Karpas-422 (cell line): ENCODE measurements around the gene HERC2. TPM values are rescaled to one million over a fixed set of nuclear protein-coding genes. Genes with fewer than 3 reads are reported as not detected.
"Not testable (repeated sequence)": the region's sequence is repeated elsewhere in the genome, so short reads cannot be mapped to it uniquely, and the experiment has no call there.

Source experiments
- DNase-seq: peaks from one replicate; pipeline ENCODE4 v3.0.0-alpha.2; 2015
- H2AFZ ChIP-seq: fragments of 200-600 bp; sonication (generic); 2 replicates; pipeline ENCODE4 v1.6.1; 2014; ENCODE audit warnings: antibody characterized with exemption, low read length, mixed read lengths
- H3K27ac ChIP-seq: fragments of 200-600 bp; sonication (generic); 2 replicates; pipeline ENCODE4 v1.5.1; 2014; ENCODE audit warnings: mild to moderate bottlenecking, low read length, moderate library complexity
- H3K27me3 ChIP-seq: fragments of 200-600 bp; sonication (generic); 2 replicates; pipeline ENCODE4 v1.6.1; 2014; ENCODE audit warnings: low read length, mixed read lengths
- H3K36me3 ChIP-seq: fragments of 200-600 bp; sonication (generic); 2 replicates; pipeline ENCODE4 v1.6.1; 2014; ENCODE audit warnings: low read length, mixed read lengths; ENCODE audit not compliant: insufficient read depth
- H3K4me1 ChIP-seq: fragments of 200-600 bp; sonication (generic); 2 replicates; pipeline ENCODE4 v1.6.1; 2014; ENCODE audit warnings: mild to moderate bottlenecking, low read length, mixed read lengths
- H3K4me2 ChIP-seq: fragments of 200-600 bp; sonication (generic); 2 replicates; pipeline ENCODE4 v1.6.1; 2014; ENCODE audit warnings: low read length, low read depth, mild to moderate bottlenecking; ENCODE audit not compliant: poor library complexity, severe bottlenecking
- H3K4me3 ChIP-seq: fragments of 200-600 bp; sonication (generic); 2 replicates; pipeline ENCODE4 v1.5.1; 2014; ENCODE audit warnings: mild to moderate bottlenecking, antibody characterized with exemption, low read length, mixed read lengths
- H3K79me2 ChIP-seq: fragments of 200-600 bp; sonication (generic); 2 replicates; pipeline ENCODE4 v1.6.1; 2014; ENCODE audit warnings: mild to moderate bottlenecking, low read length, mixed read lengths
- H3K9ac ChIP-seq: fragments of 200-600 bp; sonication (generic); 2 replicates; pipeline ENCODE4 v1.6.0; 2014; ENCODE audit warnings: low read length
- H3K9me2 ChIP-seq: fragments of 200-600 bp; sonication (generic), shearing (Covaris generic); replicated peaks from 2 replicates; pipeline ENCODE4 v1.6.0; 2014; ENCODE audit warnings: mild to moderate bottlenecking, low read length, moderate library complexity; ENCODE audit not compliant: insufficient read depth
- H3K9me3 ChIP-seq: fragments of 300-700, 200-600 bp; sonication (generic); 2 replicates; pipeline ENCODE4 v1.6.1; 2014; ENCODE audit warnings: low read length, mixed read lengths
- H4K20me1 ChIP-seq: fragments of 200-600 bp; sonication (generic); 2 replicates; pipeline ENCODE4 v1.6.1; 2014; ENCODE audit warnings: mild to moderate bottlenecking, antibody characterized with exemption, low read length, low read depth; ENCODE audit not compliant: insufficient read depth
- total RNA-seq: library from RNA; depleted of rRNA; stranded (reverse); fragments of >200 nt; shearing (Covaris generic); gene quantifications from 2 replicates; pipeline ENCODE4 v1.2.3, GENCODE V29; 2014; ENCODE audit warnings: low replicate concordance

HERC2 gene
- total RNA-seq, 1 experiment from 2014 or later: 58.7 TPM

GRCh38 chr15:28181366-28181765, 140.6 kb downstream of the HERC2 start:
- Histone ChIP-seq H3K9me3 (no peaks in the 10 kb centered on the region), H3K9me2 (no peaks in the 10 kb centered on the region), H3K27me3 (no peaks in the 10 kb centered on the region), H3K4me3 (no peak overlapping the region), H3K79me2 (no peaks in the 10 kb centered on the region), H3K4me2 (no peak overlapping the region), H3K9ac (no peak overlapping the region), H2AFZ (no peak overlapping the region), H3K36me3 (peaks cover 19% of the 10 kb centered on the region; the same call in 1 of the 2 replicates), H4K20me1 (no peaks in the 10 kb centered on the region), H3K27ac (no peak overlapping the region), H3K4me1 (no peaks in the 10 kb centered on the region)
- no peak for DNase-seq

- H3K79me2 ChIP-seq: no peaks in the 10 kb centered on the region
- H3K27me3 ChIP-seq: no peaks in the 10 kb centered on the region
- H3K4me1 ChIP-seq: no peaks in the 10 kb centered on the region
- no peak overlapping the region for H2AFZ ChIP-seq
- no peak for DNase-seq
- H3K9me2 ChIP-seq: no peaks in the 10 kb centered on the region
- no peaks in the 10 kb centered on the region for H3K9me3 ChIP-seq
- peaks cover 16% of the 10 kb centered on the region; the same call in 1 of the 2 replicates for H3K36me3 ChIP-seq
- H3K27ac ChIP-seq: no peak overlapping the region
- no peak overlapping the region for H3K9ac ChIP-seq
- H3K4me3 ChIP-seq: no peak overlapping the region
- no peak overlapping the region for H3K4me2 ChIP-seq
- no peaks in the 10 kb centered on the region for H4K20me1 ChIP-seq
Measured at GRCh38 chr15:28179270-28179669, 142.7 kb downstream of the HERC2 start.

DNA sequence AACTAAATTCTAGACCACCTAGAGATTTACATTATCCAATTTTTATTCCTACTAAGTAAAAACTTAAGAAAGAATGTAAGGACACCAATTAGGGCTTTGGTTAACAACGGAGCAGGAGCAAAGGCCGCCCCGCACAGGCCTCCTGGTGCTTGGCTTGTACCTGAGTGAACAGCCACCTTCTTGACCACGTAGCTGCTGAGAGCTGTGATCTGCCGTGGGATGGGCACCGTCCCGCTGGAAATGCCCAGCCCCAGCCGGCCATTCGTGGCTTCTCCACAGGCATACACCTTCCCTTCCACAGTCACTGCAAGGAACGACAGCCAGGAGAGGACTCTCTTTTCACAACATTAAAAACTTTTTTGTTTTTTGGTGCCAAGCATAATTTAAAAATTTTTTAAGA, 143.3 kb downstream of the HERC2 start:
- Histone ChIP-seq H3K9me2 (no peaks in the 10 kb centered on the region), H3K79me2 (no peaks in the 10 kb centered on the region), H3K36me3 (peaks cover 16% of the 10 kb centered on the region; the same call in 1 of the 2 replicates), H3K9ac (no peak overlapping the region), H3K27me3 (no peaks in the 10 kb centered on the region), H3K4me1 (no peaks in the 10 kb centered on the region), H2AFZ (no peak overlapping the region), H3K4me2 (no peak overlapping the region), H3K27ac (no peak overlapping the region), H3K9me3 (no peaks in the 10 kb centered on the region), H4K20me1 (no peaks in the 10 kb centered on the region), H3K4me3 (no peak overlapping the region)
- no peak for DNase-seq

- H3K4me3 ChIP-seq: no peak overlapping the region
- no peaks in the 10 kb centered on the region for H4K20me1 ChIP-seq
- H3K4me2 ChIP-seq: no peak overlapping the region
- H3K9me2 ChIP-seq: no peaks in the 10 kb centered on the region
- no peaks in the 10 kb centered on the region for H3K27me3 ChIP-seq
- peaks cover 16% of the 10 kb centered on the region; the same call in 1 of the 2 replicates for H3K36me3 ChIP-seq
- H3K79me2 ChIP-seq: no peaks in the 10 kb centered on the region
- H3K4me1 ChIP-seq: no peaks in the 10 kb centered on the region
- DNase-seq: no peak
- H3K9ac ChIP-seq: no peak overlapping the region
- no peaks in the 10 kb centered on the region for H3K9me3 ChIP-seq
- no peak overlapping the region for H3K27ac ChIP-seq
- no peak overlapping the region for H2AFZ ChIP-seq
Measured at GRCh38 chr15:28178290-28178689, 143.7 kb downstream of the HERC2 start.

DNA sequence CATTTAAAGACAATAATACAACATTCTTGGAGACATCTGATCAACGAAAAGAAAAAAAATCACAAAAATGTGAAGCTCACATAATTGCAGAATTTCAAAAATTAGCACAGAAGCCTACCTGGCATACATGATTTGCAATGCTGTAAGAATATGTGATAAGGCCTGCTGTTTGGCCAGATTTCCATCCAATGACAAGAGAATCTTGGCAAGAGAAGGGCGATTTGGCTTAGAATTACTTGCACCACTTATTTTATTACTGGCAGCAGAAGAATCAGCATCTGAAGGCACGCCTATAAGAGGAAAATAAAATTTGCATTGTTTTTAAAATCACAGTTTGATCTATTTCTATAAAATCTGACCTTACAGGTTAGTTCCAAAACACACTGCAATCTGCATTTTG, 152.6 kb downstream of the HERC2 start:
- no peak overlapping the region for H3K9ac ChIP-seq
- peaks cover 15% of the 10 kb centered on the region for H3K79me2 ChIP-seq
- H3K4me2 ChIP-seq: no peak overlapping the region
- H3K27me3 ChIP-seq: no peaks in the 10 kb centered on the region
- no peaks in the 10 kb centered on the region for H4K20me1 ChIP-seq
- H2AFZ ChIP-seq: no peak overlapping the region
- H3K9me2 ChIP-seq: no peaks in the 10 kb centered on the region
- H3K4me3 ChIP-seq: no peak overlapping the region
- DNase-seq: no peak
- no peak overlapping the region for H3K27ac ChIP-seq
- H3K36me3 ChIP-seq: peaks cover 47% of the 10 kb centered on the region
- H3K4me1 ChIP-seq: no peaks in the 10 kb centered on the region
- no peaks in the 10 kb centered on the region for H3K9me3 ChIP-seq

DNA sequence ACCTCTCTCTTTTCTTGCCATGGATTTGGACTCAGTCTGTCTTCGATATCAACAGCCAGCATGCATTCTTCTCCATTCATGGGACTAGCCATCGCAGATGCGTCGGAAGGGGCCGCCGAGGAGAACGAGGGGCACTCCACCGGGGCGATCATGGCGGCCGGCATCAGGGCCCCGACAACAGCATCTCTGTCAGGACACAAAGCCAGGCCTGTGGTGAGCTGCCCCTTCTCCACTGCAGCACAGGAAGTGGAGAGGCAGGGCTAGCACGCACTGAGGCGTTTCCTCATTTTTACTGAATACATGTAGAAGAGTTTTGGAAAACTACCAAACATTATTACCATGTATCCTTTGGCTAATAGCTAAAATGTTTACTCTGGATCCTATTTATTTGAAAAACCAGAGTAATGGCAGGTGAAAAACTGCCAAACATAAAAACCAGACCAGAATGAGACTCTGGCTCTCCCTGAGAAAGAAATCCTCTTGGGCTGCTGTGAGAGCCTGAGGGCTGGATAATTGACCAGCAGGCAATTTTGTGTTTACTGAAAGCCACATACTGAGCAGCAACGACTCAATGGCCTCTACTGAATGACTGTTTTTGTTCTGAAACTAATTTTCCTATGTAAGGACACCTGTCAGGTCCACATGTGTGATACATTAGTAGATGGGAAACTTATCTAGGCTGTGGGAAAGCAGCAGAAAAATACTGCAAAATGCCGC, 153.4 kb downstream of the HERC2 start:
- not testable (repeated sequence) for DNase-seq, H3K4me3 ChIP-seq, H2AFZ ChIP-seq, H3K27me3 ChIP-seq, H3K9me3 ChIP-seq, H3K4me1 ChIP-seq, H3K9ac ChIP-seq, H3K9me2 ChIP-seq, H4K20me1 ChIP-seq, H3K27ac ChIP-seq, H3K4me2 ChIP-seq
- Histone ChIP-seq H3K79me2 (peaks cover 15% of the 10 kb centered on the region), H3K36me3 (peaks cover 54% of the 10 kb centered on the region)

DNA sequence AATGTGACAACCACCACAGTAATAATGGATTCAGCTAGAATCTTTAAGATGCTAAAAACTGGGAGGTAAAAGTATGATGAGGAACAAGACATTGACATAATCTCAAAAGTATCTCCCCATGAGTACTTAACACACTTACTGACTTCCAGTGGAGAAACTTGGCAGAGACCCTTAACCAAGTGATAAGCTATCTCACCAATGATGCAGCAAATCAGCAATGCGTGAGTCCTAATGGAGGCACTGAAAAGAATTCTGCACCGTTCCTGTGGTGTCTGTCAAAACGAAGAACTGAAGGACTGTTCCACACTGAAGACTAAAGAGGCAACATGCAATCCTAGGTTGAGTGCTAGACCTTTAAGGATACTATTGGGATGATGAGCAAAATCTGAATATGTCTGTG, 154.9 kb downstream of the HERC2 start:
- Histone ChIP-seq H3K9me3 (no peaks in the 10 kb centered on the region), H3K9ac (no peak overlapping the region), H3K36me3 (peaks cover 67% of the 10 kb centered on the region), H3K4me2 (no peak overlapping the region), H3K4me1 (no peaks in the 10 kb centered on the region), H3K27ac (no peak overlapping the region), H3K27me3 (no peaks in the 10 kb centered on the region), H3K79me2 (peaks cover 15% of the 10 kb centered on the region), H2AFZ (no peak overlapping the region), H3K9me2 (no peaks in the 10 kb centered on the region), H3K4me3 (no peak overlapping the region), H4K20me1 (no peaks in the 10 kb centered on the region)
- no peak for DNase-seq

GRCh38 chr15:28165791-28166190, 156.2 kb downstream of the HERC2 start:
- H3K4me2 ChIP-seq: no peak overlapping the region
- H3K27ac ChIP-seq: no peak overlapping the region
- H3K4me3 ChIP-seq: no peak overlapping the region
- H3K36me3 ChIP-seq: peaks cover 70% of the 10 kb centered on the region
- H3K9me2 ChIP-seq: no peaks in the 10 kb centered on the region
- no peak overlapping the region for H3K9ac ChIP-seq
- H4K20me1 ChIP-seq: no peaks in the 10 kb centered on the region
- H3K4me1 ChIP-seq: no peaks in the 10 kb centered on the region
- peaks cover 10% of the 10 kb centered on the region; the same call in 1 of the 2 replicates for H3K79me2 ChIP-seq
- H2AFZ ChIP-seq: no peak overlapping the region
- no peak for DNase-seq
- H3K27me3 ChIP-seq: no peaks in the 10 kb centered on the region
- H3K9me3 ChIP-seq: no peaks in the 10 kb centered on the region
